Liver (tissue), 9 donors: ENCODE results near the gene DIAPH3. TPM values are rescaled to one million over a fixed set of nuclear protein-coding genes. Genes with fewer than 3 reads are reported as not detected.

ENCODE experiments used
- DNase-seq: peaks from one replicate; pipeline ENCODE4 v3.0.0-alpha.2; 2017; ENCODE audit warnings: low spot score
- H3K27ac ChIP-seq, 2 donors: one replicate each; pipeline ENCODE4 v1.7.0; 2013; ENCODE audit warnings: inconsistent platforms in 2 of 2, low read length in 2 of 2, control low read depth in 1 of 2, low read depth in 1 of 2, mild to moderate bottlenecking in 1 of 2
- H3K27me3 ChIP-seq, 4 donors: one replicate each; pipeline versions ENCODE4 v1.6.1 to v1.7.0; 2013; ENCODE audit warnings: low read length in 3 of 4, inconsistent platforms in 1 of 4, mild to moderate bottlenecking in 1 of 4, moderate library complexity in 1 of 4; ENCODE audit not compliant: control insufficient read depth in 4 of 4, insufficient read depth in 4 of 4
- H3K36me3 ChIP-seq, 4 donors: one replicate each; pipeline versions ENCODE4 v1.6.1 to v1.7.0; 2013; ENCODE audit warnings: low read length in 3 of 4, mild to moderate bottlenecking in 3 of 4, low read depth in 1 of 4, moderate library complexity in 1 of 4; ENCODE audit not compliant: control insufficient read depth in 4 of 4, insufficient read depth in 3 of 4
- H3K4me1 ChIP-seq, 4 donors: one replicate each; pipeline versions ENCODE4 v1.6.1 to v1.7.0; 2013; ENCODE audit warnings: low read length in 3 of 4, mild to moderate bottlenecking in 3 of 4, moderate library complexity in 1 of 4; ENCODE audit not compliant: control insufficient read depth in 4 of 4, insufficient read depth in 4 of 4
- H3K4me3 ChIP-seq, 3 donors: one replicate each; pipeline versions ENCODE4 v1.6.1 to v1.7.0; 2013; ENCODE audit warnings: low read length in 3 of 3, control low read depth in 1 of 3, low read depth in 1 of 3, mild to moderate bottlenecking in 1 of 3
- H3K9ac ChIP-seq, 2 donors: one replicate each; pipeline ENCODE4 v1.7.0; 2013; ENCODE audit warnings: low read length in 2 of 2, mild to moderate bottlenecking in 2 of 2, moderate library complexity in 2 of 2, control low read depth in 1 of 2, low read depth in 1 of 2
- H3K9me3 ChIP-seq, 4 donors: one replicate each; pipeline versions ENCODE4 v1.6.1 to v1.7.0; 2013; ENCODE audit warnings: low read length in 3 of 4; ENCODE audit not compliant: control insufficient read depth in 4 of 4
- ATF3 ChIP-seq: IDR thresholded peaks from 2 replicates; pipeline ENCODE4 v1.6.1; 2016; ENCODE audit warnings: antibody characterized with exemption
- EGR1 ChIP-seq, 2 donors: IDR thresholded peaks; 2 replicates each; pipeline ENCODE4 v1.6.1; 2016 to 2018; ENCODE audit warnings: antibody characterized with exemption in 2 of 2, low read depth in 2 of 2
- FOXA2 ChIP-seq: IDR thresholded peaks from 2 replicates; pipeline ENCODE4 v1.6.1; 2016; ENCODE audit warnings: antibody characterized with exemption
- GABPA ChIP-seq, 2 donors: IDR thresholded peaks in 1 of 2; conservative IDR thresholded peaks in 1 of 2; 2 replicates each; pipeline ENCODE4 v1.6.1; 2016; ENCODE audit warnings: antibody characterized with exemption in 2 of 2, mild to moderate bottlenecking in 1 of 2, moderate library complexity in 1 of 2
- HNF4A ChIP-seq, 2 donors: conservative IDR thresholded peaks; 2 replicates each; pipeline ENCODE4 v1.6.1; 2016; ENCODE audit warnings: antibody characterized with exemption in 2 of 2, mild to moderate bottlenecking in 2 of 2
- JUND ChIP-seq, 2 donors: IDR thresholded peaks; 2 replicates each; pipeline ENCODE4 v1.6.1; 2016; ENCODE audit warnings: antibody characterized with exemption in 2 of 2
- REST ChIP-seq: IDR thresholded peaks from 2 replicates; pipeline ENCODE4 v1.6.1; 2016; ENCODE audit warnings: antibody characterized with exemption, mild to moderate bottlenecking
- RXRA ChIP-seq, 2 donors: IDR thresholded peaks; 2 replicates each; pipeline ENCODE4 v1.6.1; 2017 to 2018; ENCODE audit warnings: antibody characterized with exemption in 2 of 2, mild to moderate bottlenecking in 1 of 2
- SP1 ChIP-seq: IDR thresholded peaks from 2 replicates; pipeline ENCODE4 v1.6.1; 2018; ENCODE audit warnings: antibody characterized with exemption, mild to moderate bottlenecking
- TAF1 ChIP-seq: conservative IDR thresholded peaks from 2 replicates; pipeline ENCODE4 v1.6.1; 2016; ENCODE audit warnings: antibody characterized with exemption, mild to moderate bottlenecking
- YY1 ChIP-seq: IDR thresholded peaks from 2 replicates; pipeline ENCODE4 v1.6.1; 2016; ENCODE audit warnings: antibody characterized with exemption, mild to moderate bottlenecking
- WGBS: extraction: QIAGEN DNeasy Blood & Tissue Kit; methylation state at CpG from one replicate; pipeline ENCODE4 v1.1.7; 2013; 5-methylcytosine and 5-hydroxymethylcytosine counted together
- polyA plus RNA-seq, 2 donors: library from polyadenylated mRNA; stranded (reverse) in 1 of 2; unstranded in 1 of 2; fragments of 200-250 nt in 1 of 2; fragments of >200 nt in 1 of 2; fragmentation: Nextera tagmentation in 1 of 2; extraction: Ambion mirVana in 1 of 2; gene quantifications; one replicate each; pipeline versions ENCODE4 v1.2.1 to v1.2.3, GENCODE V29; 2013 to 2015
- total RNA-seq, 2 donors: library from RNA; depleted of rRNA; stranded (reverse); fragments of >200 nt; gene quantifications; one replicate each; pipeline ENCODE4 v1.2.3, GENCODE V29; 2014
- TF ChIP-seq, protein P1 (sequence below): IDR thresholded peaks from 2 replicates; pipeline ENCODE4 v1.6.1; 2016; ENCODE audit warnings: antibody characterized with exemption
- donor health status: healthy.
- donor health status: healthy.
- donor health status: healthy.
- donor health status: healthy.
- donor health status: healthy.

DIAPH3 gene
- total and polyA plus RNA-seq, 4 donors: 0.08 to 11.1 (median 0.27) TPM

- H3K4me3 ChIP-seq: no peak overlapping the region
- no peak overlapping the region for H3K27ac ChIP-seq
- H3K9ac ChIP-seq: no peak overlapping the region
- DNase-seq: no peak
- TF ChIP-seq SP1 (no peak), YY1 (no peak), ATF3 (no peak), REST (no peak), HNF4A (conservative IDR thresholded peaks at IDR 0.05) (no peak), JUND (IDR thresholded peaks at IDR 0.05) (no peak), RXRA (IDR thresholded peaks at IDR 0.05) (no peak), TAF1 (no peak), EGR1 (IDR thresholded peaks at IDR 0.05; ENCODE audit: low read depth in 2 of 2) (no peak)
- TF ChIP-seq, protein P1, sequence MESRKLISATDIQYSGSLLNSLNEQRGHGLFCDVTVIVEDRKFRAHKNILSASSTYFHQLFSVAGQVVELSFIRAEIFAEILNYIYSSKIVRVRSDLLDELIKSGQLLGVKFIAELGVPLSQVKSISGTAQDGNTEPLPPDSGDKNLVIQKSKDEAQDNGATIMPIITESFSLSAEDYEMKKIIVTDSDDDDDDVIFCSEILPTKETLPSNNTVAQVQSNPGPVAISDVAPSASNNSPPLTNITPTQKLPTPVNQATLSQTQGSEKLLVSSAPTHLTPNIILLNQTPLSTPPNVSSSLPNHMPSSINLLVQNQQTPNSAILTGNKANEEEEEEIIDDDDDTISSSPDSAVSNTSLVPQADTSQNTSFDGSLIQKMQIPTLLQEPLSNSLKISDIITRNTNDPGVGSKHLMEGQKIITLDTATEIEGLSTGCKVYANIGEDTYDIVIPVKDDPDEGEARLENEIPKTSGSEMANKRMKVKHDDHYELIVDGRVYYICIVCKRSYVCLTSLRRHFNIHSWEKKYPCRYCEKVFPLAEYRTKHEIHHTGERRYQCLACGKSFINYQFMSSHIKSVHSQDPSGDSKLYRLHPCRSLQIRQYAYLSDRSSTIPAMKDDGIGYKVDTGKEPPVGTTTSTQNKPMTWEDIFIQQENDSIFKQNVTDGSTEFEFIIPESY: no peak
- H3K9me3 ChIP-seq: no peaks in the 10 kb centered on the region
- no peaks in the 10 kb centered on the region for H3K36me3 ChIP-seq
- no peaks in the 10 kb centered on the region for H3K4me1 ChIP-seq
- H3K27me3 ChIP-seq: no peaks in the 10 kb centered on the region
Observed at GRCh38 chr13:59829690-59830089, 334.0 kb downstream of the DIAPH3 start.

DNA sequence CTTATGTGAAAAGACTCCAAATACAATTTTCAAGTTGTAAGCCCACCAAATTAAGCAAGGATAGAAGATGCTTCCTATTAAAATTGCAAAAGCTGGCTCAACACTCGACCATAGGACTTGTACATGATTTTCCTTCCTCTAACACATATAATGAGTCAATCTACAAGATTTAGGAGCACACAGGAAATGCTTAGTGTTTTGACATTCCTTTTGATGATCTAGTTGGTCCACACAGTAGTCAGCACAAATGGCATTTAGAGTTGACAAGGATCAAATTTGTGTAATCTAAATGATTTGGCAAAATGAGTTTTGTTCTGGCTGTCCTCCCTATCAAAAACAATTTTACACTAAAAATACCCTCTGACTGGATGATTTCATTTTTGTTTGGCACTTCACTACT is 340.2 kb downstream of the DIAPH3 start:
- no peak for DNase-seq
- 69% methylated on average over 1 of the region's 1 CpG for WGBS
- H3K27me3 ChIP-seq: no peaks in the 10 kb centered on the region
- TF ChIP-seq REST (no peak), GABPA (IDR thresholded peaks at IDR 0.05 in 1 of 2, conservative IDR thresholded peaks at IDR 0.05 in 1 of 2) (no peak), HNF4A (conservative IDR thresholded peaks at IDR 0.05) (no peak), FOXA2 (no peak)
- TF ChIP-seq, protein P1: no peak
- H3K9ac ChIP-seq: no peak overlapping the region
- no peaks in the 10 kb centered on the region for H3K4me1 ChIP-seq
- no peaks in the 10 kb centered on the region for H3K36me3 ChIP-seq
- H3K9me3 ChIP-seq: no peaks in the 10 kb centered on the region
- no peak overlapping the region for H3K4me3 ChIP-seq
- no peak overlapping the region for H3K27ac ChIP-seq
